ENCODE data around the gene CACNB4. TPM values are rescaled to one million over a fixed set of nuclear protein-coding genes. Genes with fewer than 3 reads are reported as not detected.

Gene CACNB4
- total RNA-seq, 4 donors from 2014 or later: 2.3 to 5.8 (median 2.8) TPM

GRCh38 chr2:152025678-152026287, 73.1 kb downstream of the CACNB4 start:
- no peak for TF ChIP-seq CTCF (IDR thresholded peaks at IDR 0.05; ENCODE audit: low read depth)

GRCh38 chr2:152024477-152024876, 74.4 kb downstream of the CACNB4 start:
- TF ChIP-seq CTCF (IDR thresholded peaks at IDR 0.05; ENCODE audit: low read depth): no peak

- no peak for TF ChIP-seq CTCF (IDR thresholded peaks at IDR 0.05; ENCODE audit: low read depth)
These were observed 76.8 kb downstream of the CACNB4 start for GRCh38 chr2:152022090-152022489.

GRCh38 chr2:152019732-152020131, 79.1 kb downstream of the CACNB4 start:
- no peak for TF ChIP-seq CTCF (IDR thresholded peaks at IDR 0.05; ENCODE audit: low read depth)

- no peak for TF ChIP-seq CTCF (IDR thresholded peaks at IDR 0.05; ENCODE audit: low read depth)
These were observed 82.4 kb downstream of the CACNB4 start for GRCh38 chr2:152016181-152017120.

GRCh38 chr2:152015552-152015951, 83.3 kb downstream of the CACNB4 start:
- TF ChIP-seq CTCF (IDR thresholded peaks at IDR 0.05; ENCODE audit: low read depth): no peak

- TF ChIP-seq CTCF (IDR thresholded peaks at IDR 0.05; ENCODE audit: low read depth): no peak
These were observed 86.1 kb downstream of the CACNB4 start for GRCh38 chr2:152012697-152013096.

Data from subcutaneous adipose tissue (tissue), 4 donors.